ENCODE results near the gene HHAT.

- TF ChIP-seq CTCF (conservative IDR thresholded peaks at IDR 0.05) (no peak), ZFX (IDR thresholded peaks at IDR 0.05) (no peak)
Observed at GRCh38 chr1:210363119-210363518, 34.4 kb downstream of the HHAT start.
